OCI-LY1 (cell line): Measurements from ENCODE around the gene ZNF256.

Experiments
- H2AFZ ChIP-seq: fragments of 200-600 bp; sonication (generic), shearing (Covaris generic); 2 replicates; pipeline ENCODE4 v1.6.0; 2014; ENCODE audit warnings: antibody characterized with exemption, mild to moderate bottlenecking, low read length
- H3F3A ChIP-seq: fragments of 200-600 bp; sonication (generic), shearing (Covaris generic); 2 replicates; pipeline ENCODE4 v1.6.0; 2014; ENCODE audit warnings: mild to moderate bottlenecking, antibody characterized with exemption, low read length, moderate library complexity; ENCODE audit not compliant: insufficient read depth
- H3K27ac ChIP-seq: fragments of 200-600 bp; sonication (generic); 2 replicates; pipeline ENCODE4 v1.5.1; 2014; ENCODE audit warnings: low read length, mixed run types, mild to moderate bottlenecking, low read depth; ENCODE audit not compliant: poor library complexity, severe bottlenecking
- H3K27me3 ChIP-seq: fragments of 200-600 bp; sonication (generic); 2 replicates; pipeline ENCODE4 v1.6.0; 2014; ENCODE audit warnings: antibody characterized with exemption, mild to moderate bottlenecking, low read length, moderate library complexity; ENCODE audit not compliant: insufficient read depth
- H3K36me3 ChIP-seq: fragments of 200-600 bp; sonication (generic); 2 replicates; pipeline ENCODE4 v1.6.1; 2014; ENCODE audit warnings: mild to moderate bottlenecking, antibody characterized with exemption, low read length, moderate library complexity, mixed read lengths; ENCODE audit not compliant: insufficient read depth
- H3K4me1 ChIP-seq: fragments of 200-600 bp; sonication (generic); 2 replicates; pipeline ENCODE4 v1.5.1; 2014; ENCODE audit warnings: mild to moderate bottlenecking, low read length, moderate library complexity; ENCODE audit not compliant: insufficient read depth, severe bottlenecking
- H3K4me2 ChIP-seq: fragments of 200-600 bp; sonication (generic), shearing (Covaris generic); 2 replicates; pipeline ENCODE4 v1.6.1; 2014; ENCODE audit warnings: low read length
- H3K4me3 ChIP-seq: fragments of 200-600 bp; sonication (generic); 2 replicates; pipeline ENCODE4 v1.5.1; 2014; ENCODE audit warnings: low read length, low read depth, mild to moderate bottlenecking, mixed read lengths; ENCODE audit not compliant: poor library complexity, severe bottlenecking
- H3K79me2 ChIP-seq: fragments of 200-600 bp; shearing (Covaris generic); 2 replicates; pipeline ENCODE4 v1.6.1; 2016; ENCODE audit warnings: mixed run types, low read length, mixed read lengths; ENCODE audit not compliant: insufficient read depth
- H3K9ac ChIP-seq: fragments of 200-600 bp; sonication (generic), shearing (Covaris generic); 2 replicates; pipeline ENCODE4 v1.6.1; 2014; ENCODE audit warnings: mild to moderate bottlenecking, low read length, mixed read lengths
- H3K9me2 ChIP-seq: fragments of 200-600 bp; sonication (generic), shearing (Covaris generic); 2 replicates; pipeline ENCODE4 v1.6.1; 2014; ENCODE audit warnings: low read depth, mild to moderate bottlenecking, low read length, mixed read lengths
- H3K9me3 ChIP-seq: fragments of 200-600 bp; shearing (Covaris generic); 2 replicates; pipeline ENCODE4 v1.6.1; 2014; ENCODE audit warnings: low read length, mixed read lengths
- H4K20me1 ChIP-seq: fragments of 200-600 bp; sonication (generic), shearing (Covaris generic); 2 replicates; pipeline ENCODE4 v1.6.0; 2016; ENCODE audit warnings: mild to moderate bottlenecking, low read length; ENCODE audit not compliant: insufficient read depth
- CTCF ChIP-seq: fragments of 200-600 bp; sonication (generic), shearing (Covaris generic); IDR thresholded peaks from 2 replicates; pipeline ENCODE4 v1.5.1; 2017; ENCODE audit warnings: mild to moderate bottlenecking, antibody characterized with exemption, low read length, moderate library complexity, mixed read lengths
- EZH2 ChIP-seq: fragments of 200-600 bp; sonication (generic), shearing (Covaris generic); IDR thresholded peaks from 2 replicates; pipeline ENCODE4 v1.8.0; 2017; ENCODE audit warnings: borderline replicate concordance, mixed run types, mild to moderate bottlenecking, antibody characterized with exemption, low read length, moderate library complexity, mixed read lengths

ZNF256 gene

GRCh38 chr19:57947088-57947418 is 453 bp downstream of the ZNF256 start:
- peaks cover 17% of the 10 kb centered on the region for H3K9me3 ChIP-seq
- H3K79me2 ChIP-seq: no peaks in the 10 kb centered on the region
- no peak overlapping the region for H3K4me2 ChIP-seq

GRCh38 chr19:57946316-57946715 is 1.2 kb downstream of the ZNF256 start:
- no peak overlapping the region for H3K27ac ChIP-seq
- no peaks in the 10 kb centered on the region for H3K79me2 ChIP-seq
- no peaks in the 10 kb centered on the region for H3K27me3 ChIP-seq
- TF ChIP-seq CTCF: no peak
- TF ChIP-seq EZH2: no peak
- H3K4me2 ChIP-seq: no peak overlapping the region
- H3K9me3 ChIP-seq: peaks cover 19% of the 10 kb centered on the region
- H3F3A ChIP-seq: no peaks in the 10 kb centered on the region
- no peak overlapping the region for H3K9ac ChIP-seq
- H3K4me1 ChIP-seq: no peaks in the 10 kb centered on the region
- H3K36me3 ChIP-seq: no peaks in the 10 kb centered on the region
- no peaks in the 10 kb centered on the region for H4K20me1 ChIP-seq
- no peaks in the 10 kb centered on the region for H3K9me2 ChIP-seq
- no peak overlapping the region for H3K4me3 ChIP-seq
- no peak overlapping the region for H2AFZ ChIP-seq

More at GRCh38 chr19:57947088-57947418, 453 bp downstream of the ZNF256 start:
- no peak for TF ChIP-seq CTCF
- TF ChIP-seq EZH2: no peak
- H3K36me3 ChIP-seq: no peaks in the 10 kb centered on the region
- H3K27ac ChIP-seq: no peak overlapping the region
- H2AFZ ChIP-seq: no peak overlapping the region
- H4K20me1 ChIP-seq: no peaks in the 10 kb centered on the region
- H3K27me3 ChIP-seq: no peaks in the 10 kb centered on the region
- H3K9ac ChIP-seq: no peak overlapping the region
- no peaks in the 10 kb centered on the region for H3F3A ChIP-seq
- no peaks in the 10 kb centered on the region for H3K9me2 ChIP-seq
- H3K4me1 ChIP-seq: no peaks in the 10 kb centered on the region
- H3K4me3 ChIP-seq: no peak overlapping the region

GRCh38 chr19:57941593-57941992 is 5.9 kb downstream of the ZNF256 start:
- Histone ChIP-seq H3K4me2 (no peak overlapping the region), H2AFZ (no peak overlapping the region), H3K9ac (no peak overlapping the region), H3K27me3 (no peaks in the 10 kb centered on the region), H3K27ac (no peak overlapping the region), H3K4me3 (no peak overlapping the region), H3K4me1 (no peaks in the 10 kb centered on the region), H4K20me1 (no peaks in the 10 kb centered on the region), H3K9me3 (peaks cover 20% of the 10 kb centered on the region), H3K36me3 (no peaks in the 10 kb centered on the region), H3K79me2 (no peaks in the 10 kb centered on the region), H3F3A (no peaks in the 10 kb centered on the region), H3K9me2 (no peaks in the 10 kb centered on the region)
- TF ChIP-seq EZH2 (no peak), CTCF (no peak)
